ENCODE measurements around the gene UBE2E2.

The UBE2E2 gene

GRCh38 chr3:23475446-23475845 is 272.3 kb downstream of the UBE2E2 start:
- Histone ChIP-seq H3K4me2 (ENCODE audit: low read depth, low read length, poor library complexity, severe bottlenecking) (no peak overlapping the region), H3K9me2 (replicated peaks; ENCODE audit: low read depth, low read length) (no peaks in the 10 kb centered on the region), H3K9ac (ENCODE audit: low read depth, low read length, poor library complexity, severe bottlenecking) (no peak overlapping the region), H3K9me3 (ENCODE audit: insufficient read depth, low read depth, low read length) (peaks cover 26% of the 10 kb centered on the region; the same call in 1 of the 2 replicates), H3K79me2 (ENCODE audit: insufficient read depth, low read length) (no peaks in the 10 kb centered on the region), H3K4me1 (ENCODE audit: insufficient read depth, low read length, poor library complexity, severe bottlenecking) (peaks cover 15% of the 10 kb centered on the region), H4K20me1 (ENCODE audit: insufficient read depth, low read length, poor library complexity, severe bottlenecking) (no peaks in the 10 kb centered on the region), H2AFZ (ENCODE audit: low read length) (no peak overlapping the region), H3K4me3 (ENCODE audit: low read length, poor library complexity, severe bottlenecking) (no peak overlapping the region), H3K27me3 (ENCODE audit: insufficient read depth, low read length, poor library complexity, severe bottlenecking) (no peaks in the 10 kb centered on the region), H3F3A (ENCODE audit: low read depth) (no peaks in the 10 kb centered on the region), H3K36me3 (ENCODE audit: insufficient read depth, low read length) (peaks cover 6% of the 10 kb centered on the region; the same call in 1 of the 2 replicates)
- TF ChIP-seq CTCF (conservative IDR thresholded peaks at IDR 0.05; ENCODE audit: low read length) (no peak), EZH2phosphoT487 (IDR thresholded peaks at IDR 0.05; ENCODE audit: borderline replicate concordance) (no peak)

DNA sequence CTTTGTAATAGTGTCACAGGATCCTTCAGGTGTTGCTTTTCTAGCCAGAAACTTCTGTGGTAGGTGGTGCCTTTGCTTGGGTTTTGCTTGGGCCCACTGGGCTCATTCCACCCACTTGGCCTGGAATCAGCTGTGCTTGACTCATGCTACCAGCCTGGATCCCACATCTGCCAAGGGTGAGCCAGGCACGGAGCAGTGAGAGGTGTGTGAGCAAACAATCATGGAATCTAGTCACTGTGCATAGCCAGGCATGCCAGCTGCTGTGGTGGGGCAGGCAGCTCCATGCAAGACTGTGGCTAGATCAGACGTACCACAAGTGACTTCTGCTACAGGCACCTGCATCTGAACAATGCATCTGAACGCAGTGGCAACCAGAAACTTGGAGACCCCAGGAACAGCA is 275.9 kb downstream of the UBE2E2 start:
- Histone ChIP-seq H3F3A (ENCODE audit: low read depth) (peaks cover 7% of the 10 kb centered on the region; the same call in 1 of the 2 replicates), H2AFZ (ENCODE audit: low read length) (no peak overlapping the region), H3K9me3 (ENCODE audit: insufficient read depth, low read depth, low read length) (peaks cover 26% of the 10 kb centered on the region; the same call in 1 of the 2 replicates), H3K27me3 (ENCODE audit: insufficient read depth, low read length, poor library complexity, severe bottlenecking) (no peaks in the 10 kb centered on the region), H4K20me1 (ENCODE audit: insufficient read depth, low read length, poor library complexity, severe bottlenecking) (no peaks in the 10 kb centered on the region), H3K4me3 (ENCODE audit: low read length, poor library complexity, severe bottlenecking) (no peak overlapping the region), H3K4me1 (ENCODE audit: insufficient read depth, low read length, poor library complexity, severe bottlenecking) (peaks cover 27% of the 10 kb centered on the region), H3K4me2 (ENCODE audit: low read depth, low read length, poor library complexity, severe bottlenecking) (no peak overlapping the region), H3K9me2 (replicated peaks; ENCODE audit: low read depth, low read length) (no peaks in the 10 kb centered on the region), H3K79me2 (ENCODE audit: insufficient read depth, low read length) (no peaks in the 10 kb centered on the region), H3K9ac (ENCODE audit: low read depth, low read length, poor library complexity, severe bottlenecking) (no peak overlapping the region), H3K36me3 (ENCODE audit: insufficient read depth, low read length) (peaks cover 6% of the 10 kb centered on the region)
- no peak for TF ChIP-seq EZH2phosphoT487 (IDR thresholded peaks at IDR 0.05; ENCODE audit: borderline replicate concordance)
- no peak for TF ChIP-seq CTCF (conservative IDR thresholded peaks at IDR 0.05; ENCODE audit: low read length)

DNA sequence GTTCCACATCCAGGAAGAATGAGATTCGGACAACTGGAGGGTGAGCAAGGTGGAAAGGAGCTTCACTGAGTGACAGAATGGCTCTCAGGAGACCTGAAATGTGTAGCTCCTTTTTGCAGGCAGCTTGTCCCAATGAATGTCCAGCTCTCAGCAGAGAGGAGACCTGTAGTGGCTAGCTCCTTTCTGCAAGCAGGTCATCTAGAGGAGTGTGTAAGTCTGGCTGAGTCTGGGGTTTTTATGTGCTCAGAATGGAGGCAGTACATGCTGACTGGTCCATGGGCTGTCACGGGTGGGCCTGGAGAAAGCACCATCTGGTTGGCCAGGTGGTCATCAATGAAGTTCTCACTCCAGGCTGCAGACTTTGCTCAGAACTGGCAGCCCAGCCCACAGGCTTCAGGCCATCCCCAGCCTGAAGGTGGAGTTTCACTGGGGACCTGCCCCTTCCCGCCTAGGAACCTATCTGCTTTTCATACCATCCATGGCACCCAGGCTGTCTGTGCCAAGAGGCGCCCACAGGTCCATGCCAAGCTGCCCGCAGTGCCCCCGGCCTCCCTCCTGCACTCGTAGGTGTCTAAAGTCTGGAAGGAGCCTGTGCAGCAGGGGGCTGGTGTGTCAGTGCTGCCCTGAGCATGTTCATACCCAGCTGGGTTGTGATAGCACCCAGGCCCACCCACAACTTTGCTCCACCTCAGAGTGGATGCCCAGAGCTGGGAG is 276.6 kb downstream of the UBE2E2 start:
- H3K9me3 ChIP-seq (ENCODE audit: insufficient read depth, low read depth, low read length) = peaks cover 26% of the 10 kb centered on the region; the same call in 1 of the 2 replicates
- H3K36me3 ChIP-seq (ENCODE audit: insufficient read depth, low read length) = peaks cover 6% of the 10 kb centered on the region
- H3K9ac ChIP-seq (ENCODE audit: low read depth, low read length, poor library complexity, severe bottlenecking) = no peak overlapping the region
- no peak overlapping the region for H3K4me2 ChIP-seq (ENCODE audit: low read depth, low read length, poor library complexity, severe bottlenecking)
- H4K20me1 ChIP-seq (ENCODE audit: insufficient read depth, low read length, poor library complexity, severe bottlenecking) = no peaks in the 10 kb centered on the region
- H3K4me1 ChIP-seq (ENCODE audit: insufficient read depth, low read length, poor library complexity, severe bottlenecking) = peaks cover 19% of the 10 kb centered on the region
- H3K9me2 ChIP-seq (replicated peaks; ENCODE audit: low read depth, low read length) = no peaks in the 10 kb centered on the region
- H3K79me2 ChIP-seq (ENCODE audit: insufficient read depth, low read length) = no peaks in the 10 kb centered on the region
- no peak overlapping the region for H2AFZ ChIP-seq (ENCODE audit: low read length)
- TF ChIP-seq CTCF (conservative IDR thresholded peaks at IDR 0.05; ENCODE audit: low read length) = no peak
- TF ChIP-seq EZH2phosphoT487 (IDR thresholded peaks at IDR 0.05; ENCODE audit: borderline replicate concordance) = no peak
- H3K27me3 ChIP-seq (ENCODE audit: insufficient read depth, low read length, poor library complexity, severe bottlenecking) = no peaks in the 10 kb centered on the region
- no peak overlapping the region for H3K4me3 ChIP-seq (ENCODE audit: low read length, poor library complexity, severe bottlenecking)
- H3F3A ChIP-seq (ENCODE audit: low read depth) = peaks cover 7% of the 10 kb centered on the region; the same call in 1 of the 2 replicates
